Measurements from ENCODE around the gene CLRN3. TPM values are rescaled to one million over a fixed set of nuclear protein-coding genes. Genes with fewer than 3 reads are reported as not detected.

Gene CLRN3
- total and polyA plus RNA-seq, 7 donors = 0.03 TPM; not detected in 6

GRCh38 chr10:127908106-127908958 is 15.6 kb upstream of the CLRN3 start:
- TF ChIP-seq CTCF (IDR thresholded peaks at IDR 0.05) = no peak
- Histone ChIP-seq H3K27me3 (ENCODE audit: insufficient read depth in 3 of 3, low read length in 2 of 3) (peaks cover 0 to 9% (median 5%) of the 10 kb centered on the region in 3 donors), H3K4me1 (no peaks in the 10 kb centered on the region), H3K27ac (peak overlapping the region; percentile 33), H3K4me3 (peak overlapping the region; percentile 72), H3K36me3 (ENCODE audit: insufficient read depth in 1 of 2, low read depth in 1 of 2) (no peaks in the 10 kb centered on the region), H3K9me3 (no peaks in the 10 kb centered on the region)
- intact Hi-C loops (cut with DNase I) = loop anchor here in 1 of 2 donors (5.0 kb wide), 1 partner anchor 159 kb away; no protein-coding TSS in a partner anchor
- peak; percentile 60 to 65 for DNase-seq
- WGBS, 3 donors = 52 to 57% (median 52%) methylated on average over 13 of the region's 13 CpGs
- ATAC-seq = peak; percentile 31 to 66 (median 48)

DNA sequence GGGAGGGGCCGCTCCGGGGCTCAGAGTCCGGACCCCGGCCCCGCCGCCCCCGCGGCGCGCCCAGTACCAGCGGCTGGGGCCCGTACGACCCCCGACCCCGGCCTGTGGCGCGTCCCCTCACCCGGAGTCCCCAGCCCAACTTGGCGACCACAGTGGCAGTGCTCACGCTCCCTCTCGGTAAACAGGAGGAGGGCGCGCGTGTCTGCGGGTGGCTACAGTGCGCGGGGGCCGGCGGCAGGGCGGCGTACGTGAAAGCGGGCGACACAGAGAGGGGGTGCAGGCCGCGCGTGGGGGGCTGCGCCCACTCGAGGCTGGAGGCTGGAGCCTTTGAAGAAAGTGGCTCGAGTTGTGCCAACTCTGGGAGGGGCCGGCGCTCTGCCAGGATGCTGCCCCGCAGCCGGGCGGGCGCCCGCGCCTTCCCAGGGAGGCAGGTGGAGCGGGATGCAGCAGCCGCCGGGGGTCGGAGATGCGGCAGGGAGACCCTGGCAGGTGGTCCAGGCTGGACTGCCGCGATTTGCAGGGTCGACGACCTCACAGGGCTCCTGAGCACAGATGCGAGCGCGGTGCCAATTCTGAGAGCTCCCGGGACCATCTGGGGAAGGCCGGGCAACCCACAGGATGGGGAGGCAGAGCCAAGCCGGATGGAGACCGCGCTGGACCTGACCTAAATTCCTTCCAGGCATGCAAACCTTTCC is 14.8 kb upstream of the CLRN3 start:
- Histone ChIP-seq H3K4me3 (peak overlapping the region; percentile 72), H3K9me3 (no peaks in the 10 kb centered on the region), H3K4me1 (no peaks in the 10 kb centered on the region), H3K27ac (peak overlapping the region; percentile 33), H3K27me3 (ENCODE audit: insufficient read depth in 3 of 3, low read length in 2 of 3) (peaks cover 0 to 9% (median 5%) of the 10 kb centered on the region in 3 donors), H3K36me3 (ENCODE audit: insufficient read depth in 1 of 2, low read depth in 1 of 2) (no peaks in the 10 kb centered on the region)
- 2% methylated on average over 52 to 65 of the region's 65 CpGs for whole genome bisulfite sequencing, 3 donors
- ATAC-seq (peak; percentile 42 to 59 (median 49)), DNase-seq (peak; percentile 74 to 85)
- no peak for TF ChIP-seq CTCF (IDR thresholded peaks at IDR 0.05)
- intact Hi-C loops (cut with DNase I) = loop anchor here (2.0 to 5.0 kb wide), 3 partner anchors 103 to 161 kb away; no protein-coding TSS in a partner anchor

GRCh38 chr10:127906548-127907377 is 14.0 kb upstream of the CLRN3 start, which contains the start of gene PTPRE:
Gene PTPRE, plus strand, starts transcription at chr10:127907103. Its CDS starts 133,779 bp downstream, at chr10:128040882.
- 7 to 32% (median 11%) methylated on average over 21 to 78 of the region's 78 CpGs for WGBS, 3 donors
- intact Hi-C loops (cut with DNase I) = loop anchor here (1.0 to 5.0 kb wide), 4 partner anchors 104 to 162 kb away; no protein-coding TSS in a partner anchor
- Histone ChIP-seq H3K9me3 (no peaks in the 10 kb centered on the region), H3K4me1 (no peaks in the 10 kb centered on the region), H3K4me3 (peak within 1 kb of the TSS; percentile 72), H3K27ac (peak within 1 kb of the TSS; percentile 33), H3K36me3 (ENCODE audit: insufficient read depth in 1 of 2, low read depth in 1 of 2) (no peaks in the 10 kb centered on the region), H3K27me3 (ENCODE audit: insufficient read depth in 3 of 3, low read length in 2 of 3) (peaks cover 0 to 9% (median 5%) of the 10 kb centered on the region in 3 donors)
- DNase-seq = peak; percentile 81 to 87
- TF ChIP-seq CTCF (IDR thresholded peaks at IDR 0.05) = peak; percentile 84
- peak; percentile 92 to 97 (median 94) for ATAC-seq

- DNase-seq = no peak
- ATAC-seq = no peak
- Histone ChIP-seq H3K27ac (no peak overlapping the region), H3K4me1 (no peaks in the 10 kb centered on the region), H3K36me3 (ENCODE audit: insufficient read depth in 1 of 2, low read depth in 1 of 2) (no peaks in the 10 kb centered on the region), H3K4me3 (no peak overlapping the region), H3K27me3 (ENCODE audit: insufficient read depth in 3 of 3, low read length in 2 of 3) (peaks cover 0 to 9% (median 5%) of the 10 kb centered on the region in 3 donors), H3K9me3 (no peaks in the 10 kb centered on the region)
- no peak for TF ChIP-seq CTCF (IDR thresholded peaks at IDR 0.05)
- intact Hi-C loops (cut with DNase I) = loop anchor here (1.0 to 5.0 kb wide), 4 partner anchors 105 to 163 kb away; no protein-coding TSS in a partner anchor
- 75 to 90% (median 86%) methylated on average over 10 of the region's 10 CpGs for WGBS, 3 donors
These were observed 13.1 kb upstream of the CLRN3 start for GRCh38 chr10:127905848-127906261.
